ENCODE results near the gene TBCB.

GRCh38 chr19:36142046-36142445 is 26.8 kb downstream of the TBCB start:
- TF ChIP-seq MXI1 (IDR thresholded peaks at IDR 0.05; ENCODE audit: low read depth, low read length) (no peak), EP300 (IDR thresholded peaks at IDR 0.05; ENCODE audit: borderline replicate concordance in 1 of 2, low read depth in 1 of 2, low read length in 1 of 2) (no peak), CTCF (IDR thresholded peaks at IDR 0.05) (no peak), SMC3 (IDR thresholded peaks at IDR 0.05; ENCODE audit: low read depth, low read length) (no peak), MEF2A (IDR thresholded peaks at IDR 0.05; ENCODE audit: borderline replicate concordance, low read depth) (no peak), TEAD4 (IDR thresholded peaks at IDR 0.05; ENCODE audit: borderline replicate concordance, insufficient read depth) (no peak), GABPA (IDR thresholded peaks at IDR 0.05; ENCODE audit: low read depth) (no peak), EZH2phosphoT487 (IDR thresholded peaks at IDR 0.05; ENCODE audit: borderline replicate concordance, low read depth) (no peak), FOXJ3 (CRISPR knock-in tag; IDR thresholded peaks at IDR 0.05) (no peak), USF2 (IDR thresholded peaks at IDR 0.05; ENCODE audit: borderline replicate concordance, low read depth, low read length) (no peak), YY1 (IDR thresholded peaks at IDR 0.05; ENCODE audit: low read depth) (no peak)
- TF ChIP-seq, protein P1, sequence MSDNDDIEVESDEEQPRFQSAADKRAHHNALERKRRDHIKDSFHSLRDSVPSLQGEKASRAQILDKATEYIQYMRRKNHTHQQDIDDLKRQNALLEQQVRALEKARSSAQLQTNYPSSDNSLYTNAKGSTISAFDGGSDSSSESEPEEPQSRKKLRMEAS (IDR thresholded peaks at IDR 0.05; ENCODE audit: low read depth): no peak
